ENCODE results near the gene ACTN4.

Gene ACTN4

DNA sequence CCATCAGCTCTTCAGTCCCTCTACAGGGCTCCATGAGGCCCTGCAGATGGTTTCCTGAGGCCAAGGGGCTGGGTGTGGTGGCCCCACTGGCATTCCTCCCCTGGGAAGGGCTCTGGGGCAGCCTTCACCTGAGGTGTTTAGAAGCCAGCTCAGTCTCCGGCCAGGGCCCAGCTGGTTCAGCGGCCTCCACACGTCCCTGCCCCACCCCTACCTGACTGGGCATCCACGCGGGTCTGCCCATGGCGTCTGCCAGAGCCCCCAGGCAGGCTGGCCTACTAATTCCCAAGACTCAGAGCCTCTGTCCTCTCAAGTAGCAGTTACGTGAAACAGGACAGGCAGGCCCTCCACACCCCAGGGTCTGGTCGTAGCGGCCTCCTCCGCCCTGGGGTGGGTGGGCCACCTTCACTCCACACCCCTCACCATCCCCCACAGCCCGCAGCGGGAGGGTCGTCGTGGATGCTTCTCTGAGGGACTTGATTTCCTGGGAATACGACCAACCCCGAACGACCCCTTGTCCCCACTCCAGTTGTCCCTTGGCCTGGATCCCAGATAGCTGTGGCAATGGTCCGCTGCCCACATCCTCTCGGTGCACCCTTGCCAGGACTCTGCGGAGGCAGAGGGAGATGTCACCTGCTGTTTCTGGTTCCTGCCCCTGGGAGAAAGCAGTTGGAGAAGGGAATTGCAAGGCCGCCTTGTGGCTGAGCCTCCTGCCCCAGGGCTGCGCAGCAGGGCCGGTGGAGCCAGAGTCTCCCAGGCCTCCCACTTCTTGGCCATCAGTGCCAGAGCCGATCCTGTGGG lies 72.5 kb downstream of the ACTN4 start:
- no peak overlapping the region for H3K4me3 ChIP-seq (ENCODE audit: severe bottlenecking)
- no peaks in the 10 kb centered on the region for H3K4me1 ChIP-seq (ENCODE audit: insufficient read depth, poor library complexity, severe bottlenecking)
- H3K27me3 ChIP-seq (ENCODE audit: insufficient read depth, poor library complexity, severe bottlenecking) = no peaks in the 10 kb centered on the region
- no peak for DNase-seq (ENCODE audit: low spot score)
- ATAC-seq (ENCODE audit: low read depth) = 0 out of 3 replicates have a peak, but pooled peaks have one; percentile 4
- TF ChIP-seq, protein P1, sequence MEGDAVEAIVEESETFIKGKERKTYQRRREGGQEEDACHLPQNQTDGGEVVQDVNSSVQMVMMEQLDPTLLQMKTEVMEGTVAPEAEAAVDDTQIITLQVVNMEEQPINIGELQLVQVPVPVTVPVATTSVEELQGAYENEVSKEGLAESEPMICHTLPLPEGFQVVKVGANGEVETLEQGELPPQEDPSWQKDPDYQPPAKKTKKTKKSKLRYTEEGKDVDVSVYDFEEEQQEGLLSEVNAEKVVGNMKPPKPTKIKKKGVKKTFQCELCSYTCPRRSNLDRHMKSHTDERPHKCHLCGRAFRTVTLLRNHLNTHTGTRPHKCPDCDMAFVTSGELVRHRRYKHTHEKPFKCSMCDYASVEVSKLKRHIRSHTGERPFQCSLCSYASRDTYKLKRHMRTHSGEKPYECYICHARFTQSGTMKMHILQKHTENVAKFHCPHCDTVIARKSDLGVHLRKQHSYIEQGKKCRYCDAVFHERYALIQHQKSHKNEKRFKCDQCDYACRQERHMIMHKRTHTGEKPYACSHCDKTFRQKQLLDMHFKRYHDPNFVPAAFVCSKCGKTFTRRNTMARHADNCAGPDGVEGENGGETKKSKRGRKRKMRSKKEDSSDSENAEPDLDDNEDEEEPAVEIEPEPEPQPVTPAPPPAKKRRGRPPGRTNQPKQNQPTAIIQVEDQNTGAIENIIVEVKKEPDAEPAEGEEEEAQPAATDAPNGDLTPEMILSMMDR (IDR thresholded peaks at IDR 0.05; ENCODE audit: poor library complexity, severe bottlenecking) = no peak
- peaks cover 100% of the 10 kb centered on the region for H3K36me3 ChIP-seq (ENCODE audit: low read depth)
- H3K9me3 ChIP-seq (ENCODE audit: severe bottlenecking) = no peaks in the 10 kb centered on the region
- peak overlapping the region; percentile 28 for H3K27ac ChIP-seq (ENCODE audit: poor library complexity, severe bottlenecking)

DNA sequence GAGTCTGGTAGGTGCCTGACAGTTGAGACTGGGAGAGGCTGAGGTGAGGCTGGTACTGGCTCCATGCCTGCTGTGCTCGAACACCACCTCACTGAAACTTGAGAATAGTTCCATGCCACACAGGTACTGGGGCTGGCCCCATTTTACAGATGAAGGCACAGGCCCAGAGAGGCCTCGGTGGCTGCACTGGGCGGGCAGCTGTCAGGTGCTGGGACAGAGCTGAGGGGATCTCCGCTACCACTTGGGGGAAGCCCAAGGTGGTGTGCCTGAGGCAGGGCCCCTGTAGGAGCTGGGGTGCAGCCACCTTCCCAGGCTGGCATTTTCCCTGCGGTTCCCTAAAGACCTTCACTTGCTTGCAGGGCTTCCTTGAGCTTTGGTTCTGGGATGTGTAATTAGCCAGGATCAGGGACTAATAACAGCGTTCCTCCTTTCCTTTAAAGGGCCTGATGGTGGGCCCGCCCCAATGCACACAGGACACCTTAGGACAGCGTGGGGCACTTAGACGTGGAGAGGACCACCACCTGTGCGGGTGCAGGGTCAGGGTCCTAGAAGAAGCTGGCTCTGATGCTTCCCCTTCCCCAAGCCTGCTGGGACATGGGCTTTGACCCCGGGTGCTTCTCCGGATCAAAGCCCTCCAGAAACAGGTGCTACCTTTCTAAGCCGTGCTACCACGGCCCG lies 73.2 kb downstream of the ACTN4 start:
- H3K4me3 ChIP-seq (ENCODE audit: severe bottlenecking) = no peak overlapping the region
- TF ChIP-seq, protein P1 (IDR thresholded peaks at IDR 0.05; ENCODE audit: poor library complexity, severe bottlenecking) = no peak
- DNase-seq (ENCODE audit: low spot score) (no peak), ATAC-seq (ENCODE audit: low read depth) (no peak)
- H3K4me1 ChIP-seq (ENCODE audit: insufficient read depth, poor library complexity, severe bottlenecking) = no peaks in the 10 kb centered on the region
- H3K27ac ChIP-seq (ENCODE audit: poor library complexity, severe bottlenecking) = peak overlapping the region; percentile 28
- H3K27me3 ChIP-seq (ENCODE audit: insufficient read depth, poor library complexity, severe bottlenecking) = no peaks in the 10 kb centered on the region
- no peaks in the 10 kb centered on the region for H3K9me3 ChIP-seq (ENCODE audit: severe bottlenecking)
- H3K36me3 ChIP-seq (ENCODE audit: low read depth) = peaks cover 100% of the 10 kb centered on the region

DNA sequence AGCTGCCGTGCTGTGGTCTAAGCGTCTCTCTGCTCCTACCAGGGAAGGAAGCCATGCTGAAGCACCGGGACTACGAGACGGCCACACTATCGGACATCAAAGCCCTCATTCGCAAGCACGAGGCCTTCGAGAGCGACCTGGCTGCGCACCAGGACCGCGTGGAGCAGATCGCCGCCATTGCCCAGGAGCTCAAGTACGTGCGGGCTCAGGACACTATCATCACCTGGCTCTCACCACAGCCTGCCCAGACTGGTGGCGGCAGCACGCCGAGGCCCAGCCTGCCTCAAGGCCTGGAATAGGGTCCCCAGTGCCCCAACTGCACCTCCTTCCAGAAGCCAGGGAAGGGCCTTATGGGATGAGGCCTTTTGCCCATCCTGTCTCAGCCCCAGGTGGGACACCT lies 74.0 kb downstream of the ACTN4 start:
- no peaks in the 10 kb centered on the region for H3K4me1 ChIP-seq (ENCODE audit: insufficient read depth, poor library complexity, severe bottlenecking)
- H3K9me3 ChIP-seq (ENCODE audit: severe bottlenecking) = no peaks in the 10 kb centered on the region
- DNase-seq (ENCODE audit: low spot score) (no peak), ATAC-seq (ENCODE audit: low read depth) (no peak)
- TF ChIP-seq, protein P1 (IDR thresholded peaks at IDR 0.05; ENCODE audit: poor library complexity, severe bottlenecking) = no peak
- H3K27me3 ChIP-seq (ENCODE audit: insufficient read depth, poor library complexity, severe bottlenecking) = no peaks in the 10 kb centered on the region
- no peak overlapping the region for H3K27ac ChIP-seq (ENCODE audit: poor library complexity, severe bottlenecking)
- H3K4me3 ChIP-seq (ENCODE audit: severe bottlenecking) = no peak overlapping the region
- peaks cover 100% of the 10 kb centered on the region for H3K36me3 ChIP-seq (ENCODE audit: low read depth)

DNA sequence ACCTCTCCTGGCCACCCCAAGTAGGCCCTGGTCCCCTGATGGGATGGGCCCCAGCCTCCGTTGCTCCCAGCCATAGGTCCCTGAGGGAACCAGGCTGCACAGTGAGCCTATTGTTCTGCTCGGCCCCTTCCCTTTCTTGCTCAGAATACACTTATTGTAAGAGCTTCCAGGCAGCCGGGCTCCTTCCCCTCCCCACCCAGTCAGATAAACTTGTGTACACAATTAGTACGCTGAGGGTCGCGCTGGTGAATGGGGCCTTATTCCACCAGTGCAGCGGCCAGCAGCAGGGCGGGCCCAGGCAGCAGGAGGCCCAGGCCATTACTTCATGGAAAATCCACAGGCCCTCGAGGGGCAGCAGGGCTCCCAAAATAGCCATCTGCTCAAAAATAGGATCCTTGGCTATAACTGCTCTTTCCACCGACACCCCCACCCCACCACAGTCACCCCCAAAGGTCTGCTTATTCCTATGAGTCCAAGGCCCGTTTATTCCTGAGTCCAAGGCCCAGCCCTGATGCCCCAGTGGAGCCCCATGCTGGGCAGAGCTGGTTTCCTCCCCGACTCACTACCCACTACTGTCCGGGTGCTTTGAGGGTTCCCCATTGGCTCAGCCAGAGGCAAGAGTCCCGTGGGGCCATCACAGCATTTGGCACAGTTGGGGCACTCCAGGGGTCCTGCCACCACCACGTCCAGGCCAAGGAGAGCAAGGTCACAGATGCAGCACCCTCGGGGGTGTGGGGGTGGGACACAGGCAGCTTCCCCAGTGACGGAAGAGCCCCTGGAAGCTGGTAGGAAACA lies 74.7 kb downstream of the ACTN4 start:
- no peak overlapping the region for H3K27ac ChIP-seq (ENCODE audit: poor library complexity, severe bottlenecking)
- TF ChIP-seq, protein P1 (IDR thresholded peaks at IDR 0.05; ENCODE audit: poor library complexity, severe bottlenecking) = no peak
- H3K4me3 ChIP-seq (ENCODE audit: severe bottlenecking) = no peak overlapping the region
- no peaks in the 10 kb centered on the region for H3K9me3 ChIP-seq (ENCODE audit: severe bottlenecking)
- H3K4me1 ChIP-seq (ENCODE audit: insufficient read depth, poor library complexity, severe bottlenecking) = no peaks in the 10 kb centered on the region
- no peak for ATAC-seq (ENCODE audit: low read depth)
- H3K27me3 ChIP-seq (ENCODE audit: insufficient read depth, poor library complexity, severe bottlenecking) = no peaks in the 10 kb centered on the region
- H3K36me3 ChIP-seq (ENCODE audit: low read depth) = peaks cover 100% of the 10 kb centered on the region
- no peak for DNase-seq (ENCODE audit: low spot score)
